Measurements from ENCODE around the gene HMGCL.

GRCh38 chr1:23827717-23828116 lies 2.5 kb upstream of the HMGCL start:
- TF ChIP-seq CTCF (IDR thresholded peaks at IDR 0.05) (no peak), POLR2A (IDR thresholded peaks at IDR 0.05) (no peak)

Data from thyroid gland (tissue), 4 donors.